ENCODE results near the gene BAIAP2. TPM values are rescaled to one million over a fixed set of nuclear protein-coding genes. Genes with fewer than 3 reads are reported as not detected.

The BAIAP2 gene
- total and polyA plus RNA-seq, 2 of the 13 experiments (the other 11 are each of a cell fraction or from before 2014, with no cell fraction given): 22.5 to 24.0 TPM

- ATAC-seq (no peak), FAIRE-seq (no peak), DNase-seq (ENCODE audit: low spot score) (no peak)
- Histone ChIP-seq H3K4me1 (ENCODE audit: insufficient read depth, low read length) (peaks cover 46% of the 10 kb centered on the region), H3K9me3 (ENCODE audit: low read length) (no peaks in the 10 kb centered on the region), H2AFZ (ENCODE audit: low read length) (no peak overlapping the region), H3K9ac (ENCODE audit: insufficient read depth, low read depth, low read length) (no peak overlapping the region), H3K36me3 (replicated peaks in 1 of 2; ENCODE audit: control insufficient read depth in 1 of 2, insufficient read depth in 2 of 2, low read length in 2 of 2) (no peaks in the 10 kb centered on the region), H3K27ac (ENCODE audit: extremely low read length, insufficient read depth, low read length) (no peak overlapping the region), H3K27me3 (ENCODE audit: control insufficient read depth in 1 of 2, insufficient read depth in 2 of 2, low read length in 2 of 2) (no peaks in the 10 kb centered on the region), H3K4me3 (replicated peaks in 1 of 3; ENCODE audit: insufficient read depth in 1 of 3, low read depth in 2 of 3, low read length in 3 of 3) (no peak overlapping the region), H3K4me2 (ENCODE audit: low read depth, low read length) (no peak overlapping the region), H4K20me1 (ENCODE audit: insufficient read depth, low read length) (no peaks in the 10 kb centered on the region; the same call in 1 of the 2 replicates), H3K79me2 (ENCODE audit: insufficient read depth, low read length) (no peaks in the 10 kb centered on the region)
- in situ Hi-C loops (cut with HindIII; ENCODE audit: extremely low pct_ligation_motif_present, low pct_unique_long_range_greater_than_20kb) (no loop called here), intact Hi-C loops (cut with micrococcal nuclease; ENCODE audit: unreplicated experiment) (no loop called here)
- ChIA-PET CTCF (ENCODE audit: low intra/inter-chr PET ratio, low total read pairs) (no interaction called here), POLR2A (no interaction called here)
- BruUV-seq (replicated peaks): no TSS peak
- 95% methylated on average over 16 of the region's 23 CpGs for WGBS (ENCODE audit: low lambda C conversion rate)
- no peak for TF ChIP-seq ZHX1 (CRISPR knock-in tag; IDR thresholded peaks at IDR 0.05; ENCODE audit: low read depth)
- TF ChIP-seq RXRB (CRISPR knock-in tag; IDR thresholded peaks at IDR 0.05; ENCODE audit: borderline replicate concordance): no peak
- peak; percentile 19 for TF ChIP-seq AGO1 (IDR thresholded peaks at IDR 0.05; ENCODE audit: low read depth, low read length, poor library complexity, severe bottlenecking)
- TF ChIP-seq KAT7 (CRISPR knock-in tag; IDR thresholded peaks at IDR 0.05; ENCODE audit: borderline replicate concordance): no peak
- TF ChIP-seq HNRNPL (IDR thresholded peaks at IDR 0.05; ENCODE audit: low read depth, low read length): 0 out of 2 replicates have a peak, but pooled peaks have one; percentile 42
- no peak for TF ChIP-seq MTF2 (CRISPR knock-in tag; IDR thresholded peaks at IDR 0.05; ENCODE audit: borderline replicate concordance)
- TF ChIP-seq PHF5A (CRISPR knock-in tag; IDR thresholded peaks at IDR 0.05; ENCODE audit: low read depth, unreplicated experiment): no peak
- no peak for TF ChIP-seq ZNF552 (CRISPR knock-in tag; IDR thresholded peaks at IDR 0.05; ENCODE audit: borderline replicate concordance)
- TF ChIP-seq ZNF766 (CRISPR knock-in tag; IDR thresholded peaks at IDR 0.05; ENCODE audit: borderline replicate concordance): no peak
- no peak for TF ChIP-seq JDP2 (CRISPR knock-in tag; IDR thresholded peaks at IDR 0.05; ENCODE audit: borderline replicate concordance)
These were observed 93.8 kb downstream of the BAIAP2 start for GRCh38 chr17:81128774-81129173.
